22Rv1 (cell line): ENCODE data around the gene MKI67.

Source experiments
- CTCF ChIP-seq: fragments of 450-650 bp; IDR thresholded peaks from 2 replicates; pipeline ENCODE4 v1.5.1; 2017; ENCODE audit warnings: mild to moderate bottlenecking
- ZFX ChIP-seq: fragments of 450-650 bp; IDR thresholded peaks from 2 replicates; pipeline ENCODE4 v1.6.1; 2017; ENCODE audit warnings: antibody characterized with exemption, borderline replicate concordance

DNA sequence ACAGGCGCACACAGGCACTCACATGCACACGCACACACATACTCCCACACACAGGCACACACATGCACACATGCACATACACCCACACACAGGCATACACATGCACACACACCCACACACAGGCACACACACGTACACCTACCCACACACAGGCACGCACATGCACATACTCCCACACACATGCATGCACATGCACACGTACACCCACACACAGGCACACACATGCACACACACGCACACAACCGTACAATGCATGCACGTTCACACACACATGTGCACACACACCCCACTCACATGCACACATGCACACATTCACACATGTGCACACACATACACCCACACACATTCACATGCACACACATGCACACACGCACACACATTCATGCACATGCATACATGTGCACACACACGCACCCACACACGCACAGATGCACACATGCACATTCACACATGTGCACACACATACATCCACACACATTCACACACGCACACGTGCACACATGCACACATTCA is 59.3 kb downstream of the MKI67 start:
- no peak for TF ChIP-seq CTCF
- TF ChIP-seq ZFX = no peak
